K562 (cell line): ENCODE data around the gene SLC22A23. TPM values are rescaled to one million over a fixed set of nuclear protein-coding genes. Genes with fewer than 3 reads are reported as not detected.

Experiments used
- DPF2 ChIP-seq: fragments of 450-650 bp; IDR thresholded peaks from 2 replicates; pipeline ENCODE4 v1.6.1; 2016
- ELF2 ChIP-seq: fragments of 250-450 bp; sonication (Bioruptor Pico); IDR thresholded peaks from 2 replicates; pipeline ENCODE4 v1.5.0; 2021; ENCODE audit warnings: mild to moderate bottlenecking
- ELK1 ChIP-seq: sonication (generic); formaldehyde crosslinking; IDR thresholded peaks from 2 replicates; pipeline ENCODE4 v1.8.1; 2022; ENCODE audit warnings: missing genetic modification reagents
- HINFP ChIP-seq: fragments of 450-650 bp; conservative IDR thresholded peaks from 2 replicates; pipeline ENCODE4 v1.6.1; 2016; ENCODE audit warnings: missing genetic modification characterization, low read depth, mild to moderate bottlenecking, control low read depth, missing compliant biosample characterization
- HNRNPUL1 ChIP-seq: fragments of 200-400 bp; formaldehyde crosslinking; IDR thresholded peaks from 2 replicates; pipeline ENCODE4 v1.6.1; 2017; ENCODE audit warnings: low read length
- ILF3 ChIP-seq: fragments of 450-650 bp; IDR thresholded peaks from 2 replicates; pipeline ENCODE4 v1.6.1; 2018; ENCODE audit warnings: antibody characterized with exemption, mild to moderate bottlenecking, moderate library complexity, borderline replicate concordance
- KLF13 ChIP-seq: fragments of 450-650 bp; IDR thresholded peaks from 2 replicates; pipeline ENCODE4 v1.6.1; 2016; ENCODE audit warnings: missing genetic modification characterization, low read depth, mild to moderate bottlenecking, missing compliant biosample characterization, moderate library complexity, borderline replicate concordance
- L3MBTL2 ChIP-seq: fragments of 450-650 bp; IDR thresholded peaks from 2 replicates; pipeline ENCODE4 v1.6.1; 2016; ENCODE audit warnings: mild to moderate bottlenecking, moderate library complexity
- LARP7 ChIP-seq: fragments of 450-650 bp; IDR thresholded peaks from 2 replicates; pipeline ENCODE4 v1.6.1; 2016
- LEF1 ChIP-seq: fragments of 450-650 bp; IDR thresholded peaks from 2 replicates; pipeline ENCODE4 v1.6.1; 2016; ENCODE audit warnings: mild to moderate bottlenecking
- MAFG ChIP-seq: fragments of 450-650 bp; conservative IDR thresholded peaks from 2 replicates; pipeline ENCODE4 v1.6.1; 2016; ENCODE audit warnings: missing genetic modification characterization, missing compliant biosample characterization
- MCM5 ChIP-seq: fragments of 450-650 bp; IDR thresholded peaks from 2 replicates; pipeline ENCODE4 v1.6.1; 2016; ENCODE audit warnings: low read depth
- MLX ChIP-seq, 2 experiments: fragments of 450-650 bp in 1 of 2; sonication (generic) in 1 of 2; formaldehyde crosslinking; conservative IDR thresholded peaks; 2 replicates each; pipeline versions ENCODE4 v1.4.0 to v1.8.1; 2020 to 2022; ENCODE audit warnings: mild to moderate bottlenecking in 1 of 2, missing genetic modification reagents in 1 of 2
- NFE2 ChIP-seq: IDR thresholded peaks from 2 replicates; pipeline ENCODE4 v1.6.1; 2014; ENCODE audit warnings: antibody characterized with exemption, low read depth
- NR2C1 ChIP-seq, 2 experiments: fragments of 450-650 bp; IDR thresholded peaks; 2 replicates each; pipeline ENCODE4 v1.6.1; 2017; ENCODE audit warnings: mild to moderate bottlenecking in 2 of 2, antibody characterized with exemption in 1 of 2, inconsistent platforms in 1 of 2, missing compliant biosample characterization in 1 of 2, missing genetic modification characterization in 1 of 2
- PHF8 ChIP-seq: fragments of 200-600 bp; sonication (generic); IDR thresholded peaks from 2 replicates; pipeline ENCODE4 v1.6.1; 2012; ENCODE audit warnings: mixed run types, mild to moderate bottlenecking, inconsistent platforms, low read length, moderate library complexity, borderline replicate concordance
- POLR3A ChIP-seq: IDR thresholded peaks from 2 replicates; pipeline ENCODE4 v1.6.1; 2011; ENCODE audit warnings: borderline replicate concordance, mild to moderate bottlenecking, moderate library complexity; ENCODE audit not compliant: insufficient read length, insufficient read depth; ENCODE audit errors: extremely low read depth
- RAD21 ChIP-seq, 2 experiments: fragments of 250-450 bp in 1 of 2; fragments of 450-650 bp in 1 of 2; sonication (Bioruptor Pico) in 1 of 2; formaldehyde crosslinking in 1 of 2; IDR thresholded peaks in 1 of 2; conservative IDR thresholded peaks in 1 of 2; 2 replicates each; pipeline versions ENCODE4 v1.4.0 to v1.8.0; 2020 to 2022; ENCODE audit warnings: mild to moderate bottlenecking in 2 of 2, moderate library complexity in 1 of 2
- SMARCA5 ChIP-seq: fragments of 450-650 bp; IDR thresholded peaks from 2 replicates; pipeline ENCODE4 v1.6.1; 2016
- SMARCC2 ChIP-seq: fragments of 450-650 bp; IDR thresholded peaks from 2 replicates; pipeline ENCODE4 v1.6.1; 2017; ENCODE audit warnings: antibody characterized with exemption, moderate library complexity, mild to moderate bottlenecking, low read depth
- TEAD4 ChIP-seq, 2 experiments: sonication (generic) in 1 of 2; formaldehyde crosslinking in 1 of 2; IDR thresholded peaks; 2 replicates each; pipeline versions ENCODE4 v1.6.1 to v1.8.0; 2012 to 2022; ENCODE audit warnings: borderline replicate concordance in 1 of 2, inconsistent platforms in 1 of 2, low read length in 1 of 2, mild to moderate bottlenecking in 1 of 2, missing genetic modification reagents in 1 of 2
- ZNF134 ChIP-seq: fragments of 250-450 bp; sonication (Bioruptor Pico); conservative IDR thresholded peaks from 2 replicates; pipeline ENCODE4 v1.4.0; 2020
- ZNF778 ChIP-seq: fragments of 450-650 bp; formaldehyde crosslinking; IDR thresholded peaks from 2 replicates; pipeline ENCODE4 v1.4.0; 2020; ENCODE audit warnings: mild to moderate bottlenecking, moderate library complexity
- ZNF785 ChIP-seq: fragments of 250-450 bp; sonication (Bioruptor Pico); IDR thresholded peaks from 2 replicates; pipeline ENCODE4 v1.4.0; 2020; ENCODE audit warnings: mild to moderate bottlenecking
- polyA plus RNA-seq, 8 experiments: library from polyadenylated mRNA; depleted of rRNA in 4 of 8; stranded (reverse) in 5 of 8; unstranded in 3 of 8; fragments of >200 nt; fragmentation: Nextera tagmentation in 2 of 8; fragmentation: Illumina TruSeq in 1 of 8; extraction: Ambion mirVana in 2 of 8; extraction: Trizol in 1 of 8; gene quantifications; 2 replicates each; pipeline versions ENCODE4 v1.2.1 to v1.2.3, GENCODE V29; 2011 to 2014; ENCODE audit warnings: inconsistent platforms in 1 of 8, missing spikeins in 1 of 8
- total RNA-seq, 7 experiments: library from RNA; depleted of rRNA in 6 of 7; stranded (reverse); fragments of >200 nt in 6 of 7; fragmentation: Illumina TruSeq in 2 of 7; extraction: Trizol in 2 of 7; gene quantifications; 2 replicates each; pipeline versions ENCODE4 v1.2.1 to v1.2.3, GENCODE V29; 2011 to 2021; ENCODE audit warnings: low replicate concordance in 1 of 7
- TF ChIP-seq, protein P1 (sequence below): sonication (generic); formaldehyde crosslinking; IDR thresholded peaks from 2 replicates; pipeline ENCODE4 v1.8.1; 2023; ENCODE audit warnings: mild to moderate bottlenecking, missing genetic modification reagents

Gene SLC22A23
- total and polyA plus RNA-seq, 9 of the 15 experiments (the other 6 are each of a cell fraction or from before 2014, with no cell fraction given) = 0.30 to 8.7 (median 2.5) TPM

- TF ChIP-seq, protein P1, sequence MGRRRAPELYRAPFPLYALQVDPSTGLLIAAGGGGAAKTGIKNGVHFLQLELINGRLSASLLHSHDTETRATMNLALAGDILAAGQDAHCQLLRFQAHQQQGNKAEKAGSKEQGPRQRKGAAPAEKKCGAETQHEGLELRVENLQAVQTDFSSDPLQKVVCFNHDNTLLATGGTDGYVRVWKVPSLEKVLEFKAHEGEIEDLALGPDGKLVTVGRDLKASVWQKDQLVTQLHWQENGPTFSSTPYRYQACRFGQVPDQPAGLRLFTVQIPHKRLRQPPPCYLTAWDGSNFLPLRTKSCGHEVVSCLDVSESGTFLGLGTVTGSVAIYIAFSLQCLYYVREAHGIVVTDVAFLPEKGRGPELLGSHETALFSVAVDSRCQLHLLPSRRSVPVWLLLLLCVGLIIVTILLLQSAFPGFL (CRISPR knock-in tag) = no peak
- TF ChIP-seq ZNF785 (CRISPR knock-in tag) (no peak), ZNF134 (CRISPR knock-in tag) (no peak), NR2C1 (IDR thresholded peaks at IDR 0.05) (no peak), NR2C1 (tag; IDR thresholded peaks at IDR 0.05) (peak; percentile 16; the same call in 1 of the 2 replicates), ZNF778 (no peak), PHF8 (no peak), LEF1 (no peak), SMARCC2 (peak; percentile 86), HNRNPUL1 (no peak), POLR3A (no peak), TEAD4 (IDR thresholded peaks at IDR 0.05; ENCODE audit: low read length) (peak; percentile 68), TEAD4 (CRISPR knock-in tag; IDR thresholded peaks at IDR 0.05; ENCODE audit: borderline replicate concordance) (no peak), MAFG (tag) (peak; percentile 55; the same call in 1 of the 2 replicates), ELF2 (CRISPR knock-in tag) (no peak), LARP7 (no peak), L3MBTL2 (peak; percentile 48; the same call in 1 of the 2 replicates), DPF2 (peak; percentile 92), ILF3 (no peak), NFE2 (peak; percentile 70), ELK1 (CRISPR knock-in tag) (no peak), RAD21 (CRISPR knock-in tag; conservative IDR thresholded peaks at IDR 0.05 in 1 of 2, IDR thresholded peaks at IDR 0.05 in 1 of 2) (peak in 1 of 2 experiments; percentile 20; a peak in 1 of 4 replicates), SMARCA5 (peak; percentile 51; the same call in 1 of the 2 replicates), KLF13 (tag) (no peak), MLX (CRISPR knock-in tag; conservative IDR thresholded peaks at IDR 0.05) (no peak), HINFP (no peak), MCM5 (no peak)
These were observed 132.4 kb downstream of the SLC22A23 start (continued) for GRCh38 chr6:3324262-3324942.
